Kidney (tissue), 14 donors: Measurements from ENCODE around the gene HOXC5. TPM values are rescaled to one million over a fixed set of nuclear protein-coding genes. Genes with fewer than 3 reads are reported as not detected.

Experiments
- DNase-seq, 5 donors: peaks; one replicate each; pipeline ENCODE4 v3.0.0-alpha.2; 2013 to 2020
- FAIRE-seq: peaks from 2 replicates; lab custom pipeline; 2012; peaks lifted over from hg19 to GRCh38; lab: Jason Lieb, UNC
- H3K27ac ChIP-seq, 2 donors: one replicate each; pipeline ENCODE4 v1.7.0; 2013; ENCODE audit warnings: low read depth in 2 of 2, low read length in 2 of 2, inconsistent platforms in 1 of 2
- H3K27me3 ChIP-seq: one replicate; pipeline ENCODE4 v1.7.1; 2013; ENCODE audit warnings: low read length, inconsistent platforms; ENCODE audit not compliant: control insufficient read depth, insufficient read depth
- H3K36me3 ChIP-seq, 3 donors: one replicate each; pipeline versions ENCODE4 v1.7.0 to v1.7.1; 2013; ENCODE audit warnings: low read length in 3 of 3, control low read depth in 1 of 3, inconsistent platforms in 1 of 3; ENCODE audit not compliant: insufficient read depth in 3 of 3, control insufficient read depth in 2 of 3
- H3K4me1 ChIP-seq, 3 donors: one replicate each; pipeline versions ENCODE4 v1.7.0 to v1.7.1; 2013; ENCODE audit warnings: low read length in 3 of 3, inconsistent platforms in 1 of 3, low read depth in 1 of 3; ENCODE audit not compliant: control insufficient read depth in 2 of 3, insufficient read depth in 2 of 3
- H3K4me3 ChIP-seq, 3 donors: one replicate each; pipeline versions ENCODE4 v1.7.0 to v1.8.1; 2013; ENCODE audit warnings: low read length in 3 of 3, control low read depth in 1 of 3, inconsistent platforms in 1 of 3
- H3K9ac ChIP-seq, 3 donors: one replicate each; pipeline versions ENCODE4 v1.7.0 to v1.7.1; 2013; ENCODE audit warnings: low read length in 3 of 3, control low read depth in 1 of 3, inconsistent platforms in 1 of 3
- H3K9me3 ChIP-seq, 3 donors: one replicate each; pipeline versions ENCODE4 v1.7.0 to v1.7.1; 2013; ENCODE audit warnings: low read length in 3 of 3, control low read depth in 1 of 3, inconsistent platforms in 1 of 3; ENCODE audit not compliant: control insufficient read depth in 2 of 3, insufficient read depth in 1 of 3
- intact Hi-C: fragments of 100-400 bp; cut with DNase I; formaldehyde crosslinking; loops from one replicate; pipeline ENCODE4 v1.11.1; 2022
- polyA plus RNA-seq: library from polyadenylated mRNA; stranded (reverse); fragments of 350-450 nt; fragmentation: Illumina TruSeq; extraction: RNeasy Lipid Tissue Mini Kit (QIAGEN cat#74804); gene quantifications from one replicate; pipeline ENCODE4 v1.2.3, GENCODE V29; 2014; ENCODE audit warnings: low read depth, low replicate concordance; ENCODE audit not compliant: insufficient read depth
- total RNA-seq: library from RNA; stranded (reverse); fragmentation: NEBNext Ultra II Directional; extraction: Animal tissue kit (Norgen Biotek cat#: 25700); gene quantifications from one replicate; pipeline ENCODE4 v1.2.1, GENCODE V29; 2021
- TF ChIP-seq, protein P1 (sequence below): IDR thresholded peaks from 3 replicates; pipeline ENCODE4 v1.5.1; 2012; ENCODE audit warnings: mild to moderate bottlenecking, moderate library complexity, borderline replicate concordance; ENCODE audit not compliant: insufficient read depth; ENCODE audit errors: extremely low read depth
- donor health status: control.
- donor health status: control.
- donor health status: control.
- donor health status: control.
- donor health status: control.
- donor health status: DM: yes; HTN: yes; CAD: no.
- donor health status: Normal renal cell carcinoma (clear cell type).

HOXC5 gene
- total and polyA plus RNA-seq, 2 donors from 2014 or later, result 0.24 to 4.8 TPM

- TF ChIP-seq, protein P1, sequence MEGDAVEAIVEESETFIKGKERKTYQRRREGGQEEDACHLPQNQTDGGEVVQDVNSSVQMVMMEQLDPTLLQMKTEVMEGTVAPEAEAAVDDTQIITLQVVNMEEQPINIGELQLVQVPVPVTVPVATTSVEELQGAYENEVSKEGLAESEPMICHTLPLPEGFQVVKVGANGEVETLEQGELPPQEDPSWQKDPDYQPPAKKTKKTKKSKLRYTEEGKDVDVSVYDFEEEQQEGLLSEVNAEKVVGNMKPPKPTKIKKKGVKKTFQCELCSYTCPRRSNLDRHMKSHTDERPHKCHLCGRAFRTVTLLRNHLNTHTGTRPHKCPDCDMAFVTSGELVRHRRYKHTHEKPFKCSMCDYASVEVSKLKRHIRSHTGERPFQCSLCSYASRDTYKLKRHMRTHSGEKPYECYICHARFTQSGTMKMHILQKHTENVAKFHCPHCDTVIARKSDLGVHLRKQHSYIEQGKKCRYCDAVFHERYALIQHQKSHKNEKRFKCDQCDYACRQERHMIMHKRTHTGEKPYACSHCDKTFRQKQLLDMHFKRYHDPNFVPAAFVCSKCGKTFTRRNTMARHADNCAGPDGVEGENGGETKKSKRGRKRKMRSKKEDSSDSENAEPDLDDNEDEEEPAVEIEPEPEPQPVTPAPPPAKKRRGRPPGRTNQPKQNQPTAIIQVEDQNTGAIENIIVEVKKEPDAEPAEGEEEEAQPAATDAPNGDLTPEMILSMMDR, result no peak
- Histone ChIP-seq H3K36me3 (no peaks in the 10 kb centered on the region), H3K27me3 (no peaks in the 10 kb centered on the region), H3K4me3 (no peak overlapping the region), H3K4me1 (peaks cover 0 to 26% (median 12%) of the 10 kb centered on the region in 3 donors), H3K9ac (no peak overlapping the region), H3K27ac (peak overlapping the region; percentile 9 to 47), H3K9me3 (no peaks in the 10 kb centered on the region)
- FAIRE-seq (no peak), DNase-seq (peak in 1 of 5 donors; percentile 39)
- intact Hi-C loops, result loop anchor here (5.0 kb wide), 1 partner anchor 184 kb away; no protein-coding TSS in a partner anchor
Measured at GRCh38 chr12:54012631-54013409, 20.0 kb upstream of the HOXC5 start.

DNA sequence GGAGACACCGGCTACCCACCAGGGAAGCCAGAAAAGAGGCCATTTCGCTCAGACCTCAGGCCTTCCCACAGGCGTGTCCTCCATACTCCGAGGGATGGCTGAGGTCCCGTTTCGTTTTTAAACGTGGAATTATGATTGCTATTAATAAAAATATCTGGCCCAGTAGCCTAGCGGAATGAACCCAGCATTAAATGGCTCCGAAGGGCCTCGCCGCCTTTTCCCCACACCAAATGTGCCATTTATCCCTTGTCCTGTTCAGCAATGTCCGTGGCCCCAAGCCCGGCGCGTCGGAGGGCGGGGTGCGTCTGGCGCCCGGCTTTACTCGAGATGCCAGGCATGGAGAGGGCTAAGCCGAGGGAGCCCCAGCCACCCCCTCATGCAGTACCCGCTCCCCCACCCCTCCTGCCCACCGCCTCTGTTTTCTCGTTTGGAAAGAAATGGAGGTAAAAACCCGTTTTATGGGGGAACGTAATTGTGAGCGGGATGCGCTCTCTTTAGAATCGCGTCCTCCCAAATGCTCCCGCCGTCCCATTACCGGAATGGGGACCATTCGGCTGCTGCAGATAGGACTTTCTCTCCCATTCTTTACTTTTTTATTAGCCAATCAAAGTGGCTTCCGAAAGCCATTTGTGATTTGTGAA, 18.4 kb upstream of the HOXC5 start:
- peak in 1 of 5 donors; percentile 71 for DNase-seq
- FAIRE-seq, result no peak
- intact Hi-C loops, result loop anchor here (5.0 kb wide), 1 partner anchor 183 kb away; no protein-coding TSS in a partner anchor
- TF ChIP-seq, protein P1, result no peak
- Histone ChIP-seq H3K27ac (peak overlapping the region; percentile 57 to 90), H3K36me3 (no peaks in the 10 kb centered on the region), H3K27me3 (no peaks in the 10 kb centered on the region), H3K9ac (peak overlapping the region in 1 of 3 donors; percentile 13), H3K4me3 (peak overlapping the region in 1 of 3 donors; percentile 51), H3K9me3 (no peaks in the 10 kb centered on the region), H3K4me1 (peaks cover 0 to 20% (median 10%) of the 10 kb centered on the region in 3 donors)

GRCh38 chr12:54015018-54015931, 17.6 kb upstream of the HOXC5 start:
- H3K9ac ChIP-seq, result no peak overlapping the region
- no peaks in the 10 kb centered on the region for H3K36me3 ChIP-seq
- DNase-seq (peak in 1 of 5 donors; percentile 31), FAIRE-seq (no peak)
- peaks cover 0 to 22% (median 12%) of the 10 kb centered on the region in 3 donors for H3K4me1 ChIP-seq
- intact Hi-C loops, result no loop called here
- H3K9me3 ChIP-seq, result no peaks in the 10 kb centered on the region
- H3K27ac ChIP-seq, result peak overlapping the region in 1 of 2 donors; percentile 38
- TF ChIP-seq, protein P1, result no peak
- H3K4me3 ChIP-seq, result peak overlapping the region in 1 of 3 donors; percentile 51
- no peaks in the 10 kb centered on the region for H3K27me3 ChIP-seq
